Lower leg skin (tissue), 3 donors: ENCODE measurements around the gene CLEC2L.

Experiments used
- POLR2A ChIP-seq, 2 donors: fragments of 450-650 bp; IDR thresholded peaks; one replicate each; pipeline ENCODE4 v1.6.1; 2016 to 2017; ENCODE audit warnings: antibody characterized with exemption in 2 of 2, mild to moderate bottlenecking in 1 of 2, moderate library complexity in 1 of 2
- TF ChIP-seq, protein P1 (sequence below), 3 donors: fragments of 450-650 bp; IDR thresholded peaks; one replicate each; pipeline ENCODE4 v1.5.1; 2016; ENCODE audit warnings: antibody characterized with exemption in 3 of 3, mild to moderate bottlenecking in 3 of 3, moderate library complexity in 2 of 3

DNA sequence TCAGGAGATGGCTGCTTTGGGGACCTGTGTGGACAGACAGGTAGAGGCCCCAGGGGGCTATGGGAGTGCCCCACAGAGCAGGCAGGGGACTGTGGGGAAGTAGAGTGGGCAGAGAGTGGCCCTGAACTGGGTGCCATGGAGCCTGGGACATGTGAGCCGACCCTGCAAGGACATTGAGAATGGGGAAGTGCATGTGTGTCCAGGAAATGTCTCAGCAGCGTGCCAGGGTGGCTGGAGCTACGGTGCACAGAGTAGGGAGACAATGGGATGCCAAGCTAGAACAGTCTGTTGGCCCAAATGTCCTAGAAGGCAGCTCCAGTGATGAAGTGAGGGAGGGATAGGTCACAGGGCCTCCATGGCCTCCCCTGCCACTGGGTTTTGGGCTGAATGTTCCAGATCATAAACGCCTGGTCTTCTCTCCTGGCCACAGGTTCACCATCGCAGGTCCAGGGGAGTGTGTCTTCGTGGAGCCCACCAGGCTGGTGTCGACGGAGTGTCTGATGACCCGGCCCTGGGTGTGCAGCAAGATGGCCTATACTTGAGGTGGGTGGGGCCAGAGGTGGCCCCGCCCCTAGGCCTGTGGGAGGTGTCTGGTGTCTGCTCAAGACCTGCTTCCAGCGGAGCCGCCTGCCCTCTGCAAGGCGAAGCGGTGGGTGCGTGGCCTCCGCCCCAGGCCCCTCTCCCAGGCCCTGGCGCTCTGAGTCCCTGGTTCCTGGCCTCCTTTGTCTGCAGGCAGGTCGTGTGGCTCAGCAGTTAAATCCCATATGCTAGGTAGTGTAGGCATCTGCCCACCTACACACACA is 20.5 kb downstream of the CLEC2L start:
- TF ChIP-seq, protein P1, sequence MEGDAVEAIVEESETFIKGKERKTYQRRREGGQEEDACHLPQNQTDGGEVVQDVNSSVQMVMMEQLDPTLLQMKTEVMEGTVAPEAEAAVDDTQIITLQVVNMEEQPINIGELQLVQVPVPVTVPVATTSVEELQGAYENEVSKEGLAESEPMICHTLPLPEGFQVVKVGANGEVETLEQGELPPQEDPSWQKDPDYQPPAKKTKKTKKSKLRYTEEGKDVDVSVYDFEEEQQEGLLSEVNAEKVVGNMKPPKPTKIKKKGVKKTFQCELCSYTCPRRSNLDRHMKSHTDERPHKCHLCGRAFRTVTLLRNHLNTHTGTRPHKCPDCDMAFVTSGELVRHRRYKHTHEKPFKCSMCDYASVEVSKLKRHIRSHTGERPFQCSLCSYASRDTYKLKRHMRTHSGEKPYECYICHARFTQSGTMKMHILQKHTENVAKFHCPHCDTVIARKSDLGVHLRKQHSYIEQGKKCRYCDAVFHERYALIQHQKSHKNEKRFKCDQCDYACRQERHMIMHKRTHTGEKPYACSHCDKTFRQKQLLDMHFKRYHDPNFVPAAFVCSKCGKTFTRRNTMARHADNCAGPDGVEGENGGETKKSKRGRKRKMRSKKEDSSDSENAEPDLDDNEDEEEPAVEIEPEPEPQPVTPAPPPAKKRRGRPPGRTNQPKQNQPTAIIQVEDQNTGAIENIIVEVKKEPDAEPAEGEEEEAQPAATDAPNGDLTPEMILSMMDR (IDR thresholded peaks at IDR 0.05) = no peak
- TF ChIP-seq POLR2A (IDR thresholded peaks at IDR 0.05) = no peak
